Measurements from ENCODE around the gene AHDC1.
A peak's percentile ranks its signal among the peaks of the same experiment; 100 is the strongest.

DNA sequence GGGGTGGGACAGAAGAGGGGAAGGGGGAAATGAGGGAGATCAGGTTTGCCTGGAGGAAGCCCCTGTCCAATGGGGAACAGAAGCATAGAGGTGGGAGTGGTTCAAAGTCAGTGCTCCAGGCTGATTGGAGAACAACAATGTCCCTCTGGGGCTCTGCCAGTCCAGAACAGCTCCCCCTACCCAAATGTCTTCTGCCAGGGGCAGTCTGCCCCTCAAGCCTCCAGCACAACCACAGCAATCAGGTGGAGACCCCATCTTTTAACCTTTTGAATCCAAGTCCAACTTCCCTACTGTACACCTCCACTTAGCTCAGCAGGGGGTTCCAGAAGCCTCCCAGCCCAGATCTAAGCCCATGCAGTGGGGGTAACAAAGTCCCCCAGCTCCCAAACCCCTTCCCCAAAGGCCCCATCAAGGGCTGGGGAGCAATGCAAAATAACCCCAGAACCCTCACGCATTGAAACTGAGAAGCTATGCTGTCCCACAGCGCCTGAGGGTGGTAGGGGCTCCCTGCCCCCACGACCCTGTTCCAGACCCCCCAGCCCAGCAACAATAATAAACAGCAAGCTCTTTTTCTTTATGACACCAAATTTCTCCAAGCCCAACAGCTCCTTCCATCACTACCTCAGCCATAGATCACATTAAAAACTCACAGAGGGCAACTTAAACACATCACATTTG is 3.3 kb downstream of the AHDC1 start:
- no peak for TF ChIP-seq POLR2A (IDR thresholded peaks at IDR 0.05; ENCODE audit: low read depth, low read length)
- TF ChIP-seq, protein P1, sequence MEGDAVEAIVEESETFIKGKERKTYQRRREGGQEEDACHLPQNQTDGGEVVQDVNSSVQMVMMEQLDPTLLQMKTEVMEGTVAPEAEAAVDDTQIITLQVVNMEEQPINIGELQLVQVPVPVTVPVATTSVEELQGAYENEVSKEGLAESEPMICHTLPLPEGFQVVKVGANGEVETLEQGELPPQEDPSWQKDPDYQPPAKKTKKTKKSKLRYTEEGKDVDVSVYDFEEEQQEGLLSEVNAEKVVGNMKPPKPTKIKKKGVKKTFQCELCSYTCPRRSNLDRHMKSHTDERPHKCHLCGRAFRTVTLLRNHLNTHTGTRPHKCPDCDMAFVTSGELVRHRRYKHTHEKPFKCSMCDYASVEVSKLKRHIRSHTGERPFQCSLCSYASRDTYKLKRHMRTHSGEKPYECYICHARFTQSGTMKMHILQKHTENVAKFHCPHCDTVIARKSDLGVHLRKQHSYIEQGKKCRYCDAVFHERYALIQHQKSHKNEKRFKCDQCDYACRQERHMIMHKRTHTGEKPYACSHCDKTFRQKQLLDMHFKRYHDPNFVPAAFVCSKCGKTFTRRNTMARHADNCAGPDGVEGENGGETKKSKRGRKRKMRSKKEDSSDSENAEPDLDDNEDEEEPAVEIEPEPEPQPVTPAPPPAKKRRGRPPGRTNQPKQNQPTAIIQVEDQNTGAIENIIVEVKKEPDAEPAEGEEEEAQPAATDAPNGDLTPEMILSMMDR (IDR thresholded peaks at IDR 0.05 in 2 of 3, conservative IDR thresholded peaks at IDR 0.05 in 1 of 3; ENCODE audit: control insufficient read depth in 2 of 3, extremely low read depth in 1 of 3, insufficient read depth in 1 of 3, low read depth in 3 of 3, low read length in 3 of 3): no peak
- no peak for TF ChIP-seq BRCA1 (IDR thresholded peaks at IDR 0.05; ENCODE audit: low read depth, low read length)
- TF ChIP-seq RFX5 (IDR thresholded peaks at IDR 0.05; ENCODE audit: low read depth, low read length): no peak
- no peak for TF ChIP-seq CHD1 (IDR thresholded peaks at IDR 0.05; ENCODE audit: low read depth, low read length)
- TF ChIP-seq JUNB (IDR thresholded peaks at IDR 0.05): no peak
- no peak for TF ChIP-seq KLF5 (IDR thresholded peaks at IDR 0.05; ENCODE audit: partially characterized antibody)
- TF ChIP-seq, protein P2, sequence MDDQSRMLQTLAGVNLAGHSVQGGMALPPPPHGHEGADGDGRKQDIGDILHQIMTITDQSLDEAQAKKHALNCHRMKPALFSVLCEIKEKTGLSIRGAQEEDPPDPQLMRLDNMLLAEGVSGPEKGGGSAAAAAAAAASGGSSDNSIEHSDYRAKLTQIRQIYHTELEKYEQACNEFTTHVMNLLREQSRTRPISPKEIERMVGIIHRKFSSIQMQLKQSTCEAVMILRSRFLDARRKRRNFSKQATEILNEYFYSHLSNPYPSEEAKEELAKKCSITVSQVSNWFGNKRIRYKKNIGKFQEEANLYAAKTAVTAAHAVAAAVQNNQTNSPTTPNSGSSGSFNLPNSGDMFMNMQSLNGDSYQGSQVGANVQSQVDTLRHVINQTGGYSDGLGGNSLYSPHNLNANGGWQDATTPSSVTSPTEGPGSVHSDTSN (IDR thresholded peaks at IDR 0.05; ENCODE audit: insufficient replicate concordance, low read depth, low read length): peak; percentile 77
- no peak for TF ChIP-seq STAT3 (IDR thresholded peaks at IDR 0.05; ENCODE audit: low read depth, low read length)
- TF ChIP-seq MYC (IDR thresholded peaks at IDR 0.05; ENCODE audit: insufficient read depth, insufficient read length, insufficient replicate concordance, low read length, severe bottlenecking): no peak
- TF ChIP-seq, protein P3, sequence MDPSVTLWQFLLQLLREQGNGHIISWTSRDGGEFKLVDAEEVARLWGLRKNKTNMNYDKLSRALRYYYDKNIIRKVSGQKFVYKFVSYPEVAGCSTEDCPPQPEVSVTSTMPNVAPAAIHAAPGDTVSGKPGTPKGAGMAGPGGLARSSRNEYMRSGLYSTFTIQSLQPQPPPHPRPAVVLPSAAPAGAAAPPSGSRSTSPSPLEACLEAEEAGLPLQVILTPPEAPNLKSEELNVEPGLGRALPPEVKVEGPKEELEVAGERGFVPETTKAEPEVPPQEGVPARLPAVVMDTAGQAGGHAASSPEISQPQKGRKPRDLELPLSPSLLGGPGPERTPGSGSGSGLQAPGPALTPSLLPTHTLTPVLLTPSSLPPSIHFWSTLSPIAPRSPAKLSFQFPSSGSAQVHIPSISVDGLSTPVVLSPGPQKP (IDR thresholded peaks at IDR 0.05; ENCODE audit: low read depth, low read length): no peak
- no peak for TF ChIP-seq GABPA (IDR thresholded peaks at IDR 0.05; ENCODE audit: low read depth)
- TF ChIP-seq ATF7 (IDR thresholded peaks at IDR 0.05; ENCODE audit: low read depth): no peak
- no peak for TF ChIP-seq RB1 (IDR thresholded peaks at IDR 0.05; ENCODE audit: borderline replicate concordance)
